ACHN (cell line): Measurements from ENCODE around the gene HES4.
"Not testable (repeated sequence)": the region's sequence is repeated elsewhere in the genome, so short reads cannot be mapped to it uniquely, and the experiment has no call there.

Experiments used
- DNase-seq: peaks from one replicate; pipeline ENCODE4 v3.0.0-alpha.2; 2015
- in situ Hi-C: cut with HindIII; loops from 2 replicates; pipeline ENCODE4 v1.10.0; 2017; ENCODE audit warnings: low sequenced_read_pairs, low pct_ligation_motif_present, low pct_unique_long_range_greater_than_20kb

Gene HES4

GRCh38 chr1:1004780-1005697 lies 5.1 kb upstream of the HES4 start:
- in situ Hi-C loops, result no loop called here
- no peak for DNase-seq

GRCh38 chr1:1004420-1004779 lies 4.5 kb upstream of the HES4 start:
- in situ Hi-C loops, result no loop called here

GRCh38 chr1:1003618-1004419 lies 3.9 kb upstream of the HES4 start:
- no peak for DNase-seq
- in situ Hi-C loops, result no loop called here

More at GRCh38 chr1:1004420-1004779, 4.5 kb upstream of the HES4 start:
- no peak for DNase-seq

DNA sequence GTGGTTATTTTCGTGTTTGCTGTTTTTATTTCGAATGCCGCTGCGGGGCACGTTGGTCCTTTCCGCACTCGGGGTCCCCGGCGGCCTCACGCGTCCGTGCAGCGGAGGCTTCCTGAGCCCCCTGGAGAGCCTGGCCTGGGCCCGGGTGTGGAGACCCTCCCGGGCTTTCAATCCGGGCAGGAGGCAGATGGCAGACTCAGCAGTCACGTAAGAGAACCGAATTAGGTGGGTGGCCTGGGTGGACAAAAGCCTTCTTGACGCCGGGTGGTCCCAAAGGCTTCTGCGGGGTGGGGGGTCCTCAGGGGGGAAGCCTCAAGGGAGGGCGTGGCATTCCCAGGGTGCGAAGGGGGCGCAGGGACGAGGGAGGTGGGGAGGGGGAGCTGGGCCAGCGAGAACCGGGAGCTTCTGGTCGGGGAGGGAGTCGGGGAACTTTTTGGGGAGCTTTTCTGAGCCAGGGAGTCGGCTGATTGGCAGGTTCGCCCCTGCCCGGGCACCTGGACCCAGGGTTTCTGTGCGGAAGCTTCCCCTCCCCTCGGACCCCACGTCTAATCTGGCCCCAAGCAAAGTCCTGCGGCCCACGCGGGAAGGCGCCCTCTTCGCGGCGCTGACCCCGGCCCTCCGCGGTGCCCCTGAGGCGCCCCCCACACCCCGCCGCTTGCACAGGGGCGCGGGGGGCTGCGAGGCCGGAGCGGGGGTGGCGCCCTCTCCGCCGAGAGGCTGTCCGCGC lies 1.3 kb upstream of the HES4 start:
- in situ Hi-C loops, result no loop called here
- peak; percentile 29 for DNase-seq

GRCh38 chr1:1000357-1001056 lies 610 bp upstream of the HES4 start:
- in situ Hi-C loops, result no loop called here
- DNase-seq, result peak; percentile 84

GRCh38 chr1:998995-999724 lies 737 bp downstream of the HES4 start:
- in situ Hi-C loops, result no loop called here
- DNase-seq, result peak; percentile 37

DNA sequence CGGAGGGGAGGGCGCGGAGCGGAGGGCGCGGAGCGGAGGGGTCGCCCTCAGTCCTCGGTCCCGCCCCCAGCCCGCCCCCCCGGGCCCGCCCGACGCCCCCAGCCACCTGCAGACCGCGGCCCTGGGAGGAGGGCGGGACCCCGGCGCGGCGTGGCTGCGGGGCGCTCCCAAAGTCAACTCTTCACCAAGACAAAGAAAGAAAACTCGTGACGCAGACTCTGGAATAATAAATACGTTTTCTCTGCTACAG lies 1.2 kb downstream of the HES4 start:
- DNase-seq, result no peak
- in situ Hi-C loops, result no loop called here

- DNase-seq, result no peak
These were observed 1.7 kb downstream of the HES4 start for GRCh38 chr1:997993-998744.

DNA sequence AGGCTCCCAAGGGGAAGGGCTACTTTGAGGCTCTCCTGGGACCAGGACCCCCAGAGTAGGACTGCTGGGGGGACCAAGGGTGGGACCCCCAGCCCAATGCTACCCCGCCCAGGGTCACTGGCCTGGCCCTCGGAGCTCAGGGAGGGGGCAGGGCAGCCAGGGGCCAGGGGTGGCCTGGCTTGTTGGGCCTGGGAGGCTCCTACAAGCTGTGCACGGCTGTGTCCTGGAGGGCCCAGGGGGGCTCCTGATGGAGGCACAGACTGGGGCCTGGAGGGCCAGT lies 2.2 kb downstream of the HES4 start:
- in situ Hi-C loops, result no loop called here
- no peak for DNase-seq

More at GRCh38 chr1:997993-998744, 1.7 kb downstream of the HES4 start:
- in situ Hi-C loops, result no loop called here

DNA sequence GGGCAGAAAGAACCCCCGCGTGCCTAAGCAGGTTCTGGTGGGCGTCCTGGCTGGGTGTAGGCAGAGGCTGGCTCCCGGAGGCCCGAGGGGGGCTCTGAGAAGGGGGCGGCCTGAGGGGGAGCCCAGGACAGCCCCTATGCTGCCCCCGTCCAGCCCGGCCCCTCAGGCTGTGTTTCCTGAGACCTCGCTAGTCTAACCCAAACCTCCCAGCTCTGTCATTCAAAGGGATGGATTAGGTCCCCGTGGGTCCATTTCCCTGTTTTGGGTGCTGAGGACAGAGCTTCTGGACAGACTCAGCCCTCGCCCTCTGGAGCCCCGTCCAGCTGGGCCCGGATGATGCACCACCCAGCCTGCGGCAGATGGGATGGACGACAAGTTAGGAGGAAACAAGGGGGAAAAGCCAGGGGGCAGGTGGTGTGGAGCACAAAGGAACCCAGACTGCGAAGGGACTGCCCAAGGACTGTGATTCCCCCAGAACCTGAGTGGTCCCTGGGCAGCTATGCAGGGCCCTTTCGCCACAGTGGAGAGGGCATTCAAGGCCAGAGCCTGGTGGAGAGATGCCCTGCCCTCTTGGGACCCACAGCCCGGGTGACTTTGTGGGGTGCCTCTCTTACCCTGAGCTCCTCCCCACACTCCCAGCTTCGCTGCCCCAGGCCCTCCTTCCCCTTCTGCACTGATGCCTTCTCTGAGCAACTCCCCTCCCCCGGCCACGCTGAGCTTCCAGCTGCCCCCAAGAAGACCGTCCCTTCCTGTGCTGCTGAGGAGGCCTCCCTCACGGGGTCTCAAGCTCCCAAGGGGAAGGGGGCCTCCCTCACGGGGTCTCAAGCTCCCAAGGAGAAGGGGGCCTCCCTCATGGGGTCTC lies 2.8 kb downstream of the HES4 start:
- in situ Hi-C loops, result no loop called here
- DNase-seq, result no peak

- DNase-seq, result no peak
- in situ Hi-C loops, result no loop called here
These were observed 3.9 kb downstream of the HES4 start for GRCh38 chr1:995665-996633.

GRCh38 chr1:994546-994945 lies 5.4 kb downstream of the HES4 start:
- in situ Hi-C loops, DNase-seq: not testable (repeated sequence)

DNA sequence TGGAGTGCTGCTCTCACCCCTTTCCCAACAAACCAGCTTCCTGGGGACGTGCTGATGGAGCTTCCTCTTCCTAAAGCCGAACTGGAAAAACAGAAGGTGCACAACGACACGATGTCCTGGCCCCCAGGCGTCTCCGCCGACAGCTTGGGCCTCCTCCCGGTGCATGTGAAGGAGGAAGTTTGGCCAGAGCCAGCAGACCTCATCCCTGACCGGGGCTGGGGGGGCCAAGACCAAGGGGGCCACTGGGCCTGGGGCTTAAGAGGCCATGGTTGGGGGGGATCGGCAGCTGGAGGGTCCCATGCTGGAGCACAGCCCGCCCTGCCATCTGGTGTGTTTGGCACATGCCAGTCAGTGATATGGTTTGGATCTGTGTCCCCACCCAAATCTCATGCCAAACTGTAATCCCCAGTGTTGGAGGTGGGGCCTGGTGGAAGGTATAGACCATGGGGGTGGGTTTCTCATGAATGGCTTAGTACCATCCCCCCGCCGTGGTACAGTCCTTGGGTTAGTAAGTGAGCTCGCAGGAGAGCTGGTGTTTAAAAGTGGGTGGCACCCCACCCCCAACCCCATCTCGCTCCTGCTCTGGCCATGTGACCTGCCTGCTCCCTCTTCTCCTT lies 6.4 kb downstream of the HES4 start:
- in situ Hi-C loops, result no loop called here
- no peak for DNase-seq

DNA sequence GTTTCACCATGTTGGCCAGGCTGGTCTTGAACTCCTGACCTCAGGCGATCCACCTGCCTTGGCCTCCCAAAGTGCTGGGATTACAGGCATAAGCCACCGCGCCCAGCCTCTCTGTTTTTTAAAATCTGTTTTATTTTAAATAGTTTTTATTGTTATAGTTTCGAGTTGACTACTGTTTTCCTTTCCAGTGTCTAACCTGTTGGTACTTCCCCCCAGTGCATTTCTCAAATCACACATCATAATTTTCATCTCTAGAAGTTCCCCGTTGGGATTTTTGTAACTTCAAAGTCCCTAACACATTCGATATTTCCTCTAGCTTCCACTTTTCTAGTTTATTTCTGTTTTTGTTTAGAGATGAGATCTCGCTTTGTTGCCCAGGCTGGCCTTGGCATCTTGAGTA lies 7.5 kb downstream of the HES4 start:
- in situ Hi-C loops, result no loop called here

DNA sequence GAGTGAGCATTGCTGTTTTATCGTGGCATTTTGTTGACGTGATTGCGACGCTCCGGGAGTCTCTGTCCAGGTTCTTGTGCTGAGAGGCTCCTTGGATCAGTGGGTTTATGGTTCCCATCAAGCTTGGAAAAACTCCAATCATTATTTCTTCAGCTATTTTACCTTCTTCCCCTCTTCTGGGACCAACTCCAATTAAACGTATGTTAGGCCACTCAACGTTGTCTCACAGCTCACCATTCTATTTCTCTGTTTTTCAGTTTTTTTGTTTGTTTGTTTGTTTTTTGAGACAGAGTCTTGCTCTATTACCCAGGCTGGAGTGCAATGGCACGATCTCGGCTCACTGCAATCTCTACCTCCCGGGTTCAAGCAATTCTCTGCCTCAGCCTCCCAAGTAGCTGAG lies 8.0 kb downstream of the HES4 start:
- DNase-seq, result no peak
- in situ Hi-C loops, result no loop called here

More for the DNA sequence above, 7.5 kb downstream of the HES4 start:
- no peak for DNase-seq
